Bladder microvascular endothelial cell (primary cell): ENCODE results near the gene AMIGO3. TPM values are rescaled to one million over a fixed set of nuclear protein-coding genes. Genes with fewer than 3 reads are reported as not detected.

Source experiments
- total RNA-seq: library from RNA; depleted of rRNA; stranded (reverse); fragments of >200 nt; gene quantifications from 2 replicates; pipeline ENCODE4 v1.2.3, GENCODE V29; 2014

The AMIGO3 gene, protein sequence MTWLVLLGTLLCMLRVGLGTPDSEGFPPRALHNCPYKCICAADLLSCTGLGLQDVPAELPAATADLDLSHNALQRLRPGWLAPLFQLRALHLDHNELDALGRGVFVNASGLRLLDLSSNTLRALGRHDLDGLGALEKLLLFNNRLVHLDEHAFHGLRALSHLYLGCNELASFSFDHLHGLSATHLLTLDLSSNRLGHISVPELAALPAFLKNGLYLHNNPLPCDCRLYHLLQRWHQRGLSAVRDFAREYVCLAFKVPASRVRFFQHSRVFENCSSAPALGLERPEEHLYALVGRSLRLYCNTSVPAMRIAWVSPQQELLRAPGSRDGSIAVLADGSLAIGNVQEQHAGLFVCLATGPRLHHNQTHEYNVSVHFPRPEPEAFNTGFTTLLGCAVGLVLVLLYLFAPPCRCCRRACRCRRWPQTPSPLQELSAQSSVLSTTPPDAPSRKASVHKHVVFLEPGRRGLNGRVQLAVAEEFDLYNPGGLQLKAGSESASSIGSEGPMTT
- total RNA-seq, result not detected in 2 replicates

DNA sequence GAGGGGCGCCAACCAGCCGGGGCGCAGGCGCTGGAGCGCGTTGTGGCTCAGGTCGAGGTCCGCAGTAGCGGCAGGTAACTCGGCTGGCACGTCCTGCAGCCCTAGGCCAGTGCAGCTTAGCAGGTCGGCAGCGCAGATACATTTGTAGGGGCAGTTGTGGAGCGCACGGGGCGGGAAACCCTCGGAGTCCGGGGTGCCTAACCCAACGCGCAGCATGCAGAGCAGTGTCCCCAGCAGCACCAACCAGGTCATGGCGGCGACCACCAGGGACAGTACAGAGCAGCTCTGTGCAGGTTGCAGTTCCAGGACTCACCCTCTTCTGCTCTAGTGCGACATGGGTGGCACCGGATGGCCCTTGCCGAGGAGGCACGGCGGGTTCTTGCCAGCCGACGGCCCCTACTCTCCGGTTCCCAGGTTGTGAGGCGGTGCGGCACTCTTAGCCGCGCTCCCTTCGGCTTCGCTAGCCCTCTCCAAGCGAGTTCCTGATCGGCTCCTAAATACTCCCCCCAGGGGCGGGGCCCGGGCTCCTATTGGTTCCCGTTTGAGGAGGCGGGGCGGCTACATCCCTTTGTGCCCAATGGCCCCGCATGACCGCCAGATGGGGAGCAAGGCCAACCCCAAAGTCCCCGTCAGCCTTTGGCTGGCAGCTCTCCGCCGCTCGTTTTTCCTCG, at the start of gene AMIGO3:
TSS of gene AMIGO3 (minus strand) at position 471 of the 671 bp plus-strand sequence. CDS start at position 252, 219 bp downstream.

DNA sequence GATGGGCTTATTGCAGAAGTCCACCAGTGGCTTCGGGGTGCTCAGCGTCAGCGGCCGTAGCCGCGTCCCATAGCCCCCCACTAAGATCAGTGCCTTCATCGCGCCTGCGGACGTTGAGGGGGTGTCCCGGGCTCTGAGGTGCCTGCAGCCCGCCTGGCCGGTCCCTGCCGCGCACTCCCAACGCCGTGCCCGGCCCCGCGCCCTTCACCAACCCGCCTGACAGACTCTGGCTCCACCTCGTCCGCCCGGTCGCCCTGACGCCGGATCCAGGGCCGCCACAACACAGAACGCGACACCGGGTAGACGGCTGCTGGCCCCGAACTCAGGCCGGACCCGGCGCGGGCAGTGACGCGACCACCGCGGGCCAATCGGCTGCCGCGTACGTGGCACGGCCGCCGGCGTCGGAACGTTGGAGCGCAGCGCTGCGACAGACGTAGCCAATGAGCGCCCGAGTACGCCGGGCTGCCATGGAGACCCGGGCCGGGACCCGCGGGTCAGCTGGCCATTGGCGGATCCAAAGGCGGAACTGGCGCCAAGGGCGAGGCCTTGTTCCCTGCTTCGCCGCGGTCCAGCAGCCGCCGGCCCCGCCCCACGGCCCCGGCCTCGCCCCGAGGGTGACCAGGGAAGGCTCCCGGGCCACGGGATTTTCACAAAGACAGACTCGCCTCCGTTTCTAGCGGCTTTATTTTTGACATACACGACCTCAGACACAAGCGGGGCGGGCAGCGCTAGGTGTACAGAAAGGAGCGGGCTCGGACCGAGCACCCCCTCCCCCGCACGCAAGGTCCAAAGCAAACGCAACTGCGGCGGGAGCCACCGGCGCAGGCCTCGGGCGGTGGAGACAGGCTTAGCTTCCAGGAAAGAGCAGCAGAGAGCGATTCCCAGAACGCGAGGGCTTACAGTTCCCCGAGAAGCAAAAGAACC, 4.4 kb upstream of the AMIGO3 start, which contains the start of gene GMPPB:
TSS of gene GMPPB (minus strand) at position 324 of the 924 bp plus-strand sequence. CDS start at position 99, 225 bp downstream.

DNA sequence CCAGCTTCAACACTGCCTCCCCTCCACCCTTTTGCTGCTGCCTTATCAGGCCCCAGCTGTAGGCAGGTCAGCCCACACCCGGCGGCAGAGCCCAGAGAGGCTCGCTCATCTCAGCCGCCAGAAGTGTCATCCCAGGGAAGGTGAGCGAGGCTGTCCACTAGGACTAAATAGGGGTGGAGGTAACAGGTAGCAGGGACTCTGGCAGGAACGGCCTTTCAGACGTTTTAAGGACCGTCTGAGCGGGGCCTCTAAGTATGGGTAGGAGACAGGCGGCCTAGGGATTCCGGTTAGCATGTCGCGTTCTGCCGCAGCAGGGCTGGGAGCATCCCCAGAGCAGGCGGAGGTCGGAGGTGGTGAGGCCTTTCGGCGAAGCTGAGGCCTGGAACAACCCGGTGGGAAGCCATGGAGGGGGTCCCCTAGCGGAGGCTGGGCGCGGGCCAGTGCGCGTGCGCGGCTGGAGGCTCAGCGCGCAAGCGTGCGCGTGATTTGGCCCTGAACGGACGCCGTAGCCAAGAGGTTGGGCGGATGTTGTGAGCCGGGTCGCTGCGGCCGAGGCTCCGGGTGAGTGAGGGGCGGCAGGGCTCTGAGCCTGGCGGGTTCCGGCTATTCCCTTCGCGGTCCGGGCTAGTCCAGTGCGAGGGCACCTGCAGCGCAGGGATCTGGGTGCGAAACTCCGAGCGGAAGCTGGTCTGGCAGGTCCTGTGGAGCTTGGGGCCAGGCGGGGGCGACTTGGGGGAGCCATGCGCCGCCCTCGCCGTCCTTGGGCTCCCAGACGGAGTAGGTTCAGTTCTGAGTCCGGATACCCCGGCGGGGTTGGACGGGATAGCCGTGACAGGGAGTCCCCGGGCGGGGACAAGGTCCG, 30.2 kb downstream of the AMIGO3 start, which contains the start of the genes MST1 and RNF123:
TSS of gene MST1 (minus strand) at position 429 of the 862 bp plus-strand sequence. CDS start 783 bp downstream, outside the sequence.
TSS of gene RNF123 (plus strand) at position 512 of the 862 bp plus-strand sequence. CDS start 1,609 bp downstream, outside the sequence.

DNA sequence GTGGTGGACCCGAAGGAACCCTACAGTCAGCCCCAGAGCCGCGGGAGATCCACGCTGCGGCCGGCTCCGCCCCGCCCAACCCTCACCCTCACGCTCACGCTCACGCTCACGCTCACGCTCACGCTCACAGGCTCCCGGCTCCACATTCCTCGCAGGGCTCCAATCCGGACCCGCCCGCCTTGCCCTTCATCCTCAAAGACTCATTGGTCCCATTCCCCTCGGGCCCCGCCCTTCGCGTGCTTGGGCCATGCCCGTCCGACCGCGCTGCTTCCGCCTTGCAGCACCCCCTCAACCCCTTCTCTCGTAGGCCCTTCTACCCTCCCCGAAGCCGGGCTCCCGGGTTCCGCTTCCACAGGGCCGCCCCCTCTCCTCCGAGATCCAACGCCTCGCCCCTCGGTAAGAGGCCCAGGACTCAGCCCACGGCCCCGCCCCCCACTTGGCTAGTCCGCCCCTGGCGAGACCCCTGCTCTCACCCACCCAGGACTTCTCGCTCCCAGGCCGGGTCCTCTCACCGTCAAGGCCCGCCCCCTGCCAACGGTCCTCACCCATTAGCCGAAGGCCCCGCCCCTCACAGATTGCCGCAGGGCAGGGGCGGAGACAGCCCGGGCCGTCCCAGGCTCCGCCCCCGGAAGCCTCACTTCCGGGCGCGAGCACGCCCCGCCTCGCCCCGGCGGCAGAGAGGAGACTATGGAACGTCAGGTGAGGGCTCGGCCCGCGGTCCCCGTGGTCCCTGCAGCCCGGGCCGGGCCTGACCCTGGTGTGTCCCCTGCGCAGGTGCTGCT, 45.6 kb downstream of the AMIGO3 start, which contains the start of gene APEH:
TSS of gene APEH (plus strand) at position 637 of the 782 bp plus-strand sequence. CDS start at position 688, 51 bp downstream.

Other genes starting within 250 kb of the AMIGO3 start
- gene DAG1, start 249.4 kb downstream of the AMIGO3 start, total RNA-seq, result 23.2 and 53.4 TPM in 2 replicates
- gene BSN, start 165.2 kb downstream of the AMIGO3 start, total RNA-seq, result under 0.01 and 0.06 TPM in 2 replicates
- gene APEH, start 45.3 kb downstream of the AMIGO3 start, total RNA-seq, result 86.5 and 87.7 TPM in 2 replicates
- gene MST1, start 30.2 kb downstream of the AMIGO3 start, total RNA-seq, result 1.1 and 4.0 TPM in 2 replicates
- 17.2 and 37.1 TPM in 2 replicates for gene RNF123, start 30.1 kb downstream of the AMIGO3 start, total RNA-seq
- 22.8 and 39.5 TPM in 2 replicates for gene GMPPB, start 4.3 kb upstream of the AMIGO3 start, total RNA-seq
- gene IP6K1, start 66.9 kb upstream of the AMIGO3 start, total RNA-seq, result 34.6 and 66.0 TPM in 2 replicates
- not detected in 2 replicates for gene CDHR4, start 80.2 kb upstream of the AMIGO3 start, total RNA-seq
- 15.4 and 38.2 TPM in 2 replicates for gene INKA1, start 83.6 kb upstream of the AMIGO3 start, total RNA-seq
- 42.7 and 44.2 TPM in 2 replicates for gene UBA7, start 94.3 kb upstream of the AMIGO3 start, total RNA-seq
- 5.2 and 6.0 TPM in 2 replicates for gene TRAIP, start 136.9 kb upstream of the AMIGO3 start, total RNA-seq
- not detected in 2 replicates for gene CAMKV, start 150.2 kb upstream of the AMIGO3 start, total RNA-seq
- gene MST1R, start 184.2 kb upstream of the AMIGO3 start, total RNA-seq, result 0.81 and 1.0 TPM in 2 replicates
- 9.4 and 16.9 TPM in 2 replicates for gene MON1A, start 210.1 kb upstream of the AMIGO3 start, total RNA-seq
- gene RBM6, start 220.5 kb upstream of the AMIGO3 start, total RNA-seq, result 25.9 and 60.7 TPM in 2 replicates